Fibroblast of peridontal ligament (primary cell): ENCODE measurements around the gene PTMS.

Source experiments
- DNase-seq: peaks from one replicate; pipeline ENCODE4 v3.0.0-alpha.2; 2010; ENCODE audit errors: extremely low read depth

The PTMS gene

DNA sequence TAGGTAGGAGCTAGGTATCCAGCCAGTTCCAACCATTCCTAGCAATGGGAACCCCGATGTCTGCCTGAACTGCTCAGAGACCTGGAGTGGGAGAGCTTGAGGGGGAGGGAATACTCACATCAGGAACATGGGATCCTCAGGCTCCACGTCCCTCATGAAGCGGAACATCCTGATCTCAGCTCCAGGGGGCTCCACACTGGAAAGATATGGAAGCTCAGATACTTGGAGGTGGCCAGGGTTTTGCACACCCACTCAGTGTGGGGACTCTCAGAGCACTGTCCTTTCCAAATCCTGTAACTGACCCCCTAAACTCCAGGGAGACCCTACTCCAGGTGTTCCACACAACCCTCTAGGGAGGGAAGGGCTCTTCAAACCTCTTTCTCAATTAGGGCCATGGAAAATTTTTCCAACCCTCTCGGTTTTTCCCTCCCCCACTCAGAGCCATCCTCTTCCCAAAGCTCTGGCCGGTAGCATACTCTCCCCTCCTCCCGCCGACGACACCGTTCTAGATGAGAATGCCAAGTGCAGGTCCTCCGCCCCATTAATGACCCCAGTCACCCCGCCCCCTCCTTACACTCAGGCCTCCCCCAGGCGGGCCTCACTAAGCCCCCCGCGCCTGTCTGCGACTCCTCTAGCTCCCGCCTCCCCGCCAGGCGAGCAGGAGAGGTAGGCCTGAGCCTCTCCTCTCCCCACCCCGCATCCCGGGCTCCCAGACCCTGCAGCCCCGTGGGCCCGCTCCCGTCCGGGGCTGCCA, 13.8 kb upstream of the PTMS start:
- DNase-seq: peak; percentile 63

DNA sequence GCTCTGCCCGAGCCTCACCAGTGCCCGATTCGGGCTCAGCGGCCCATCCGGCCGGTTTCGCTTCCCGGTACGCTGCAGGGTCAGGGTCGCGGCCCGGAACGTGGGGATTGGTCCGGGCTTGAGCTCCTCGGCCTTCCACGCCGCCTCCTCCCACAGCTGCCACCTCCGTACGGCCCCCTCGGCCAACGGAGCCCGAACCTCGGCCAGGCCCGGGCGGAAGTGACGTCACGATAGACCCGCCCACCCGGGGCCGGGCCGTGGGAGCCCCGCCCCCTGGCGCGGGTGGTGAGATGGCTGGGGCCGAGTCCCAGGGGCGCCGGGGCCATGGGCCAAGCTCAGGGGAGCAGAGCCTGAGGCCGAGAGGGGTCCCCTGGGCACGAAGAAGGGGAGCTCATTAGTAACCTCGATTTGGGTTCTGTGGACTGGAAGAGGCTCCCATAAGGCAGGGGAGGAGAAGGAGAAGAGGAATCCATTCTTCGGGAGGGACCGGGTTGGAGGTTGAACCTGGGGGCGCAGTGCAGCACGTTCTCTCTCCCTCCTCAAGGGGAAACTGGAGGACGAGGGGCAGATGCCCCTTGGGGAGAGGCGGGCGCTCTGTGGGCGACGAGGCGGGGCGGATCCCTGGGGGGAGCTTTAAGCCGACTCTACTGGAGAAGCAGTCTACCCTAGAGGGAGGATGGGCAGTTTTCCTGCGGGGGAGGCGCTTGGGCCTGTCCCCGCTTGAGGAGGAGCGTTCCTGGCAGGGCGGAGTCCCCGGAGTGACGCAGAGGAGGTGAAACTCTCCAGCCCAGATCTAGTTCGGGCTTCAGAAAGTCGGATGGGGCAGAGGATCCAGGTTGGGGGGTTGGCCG, 13.0 kb upstream of the PTMS start, which contains the start of gene MLF2:
Gene MLF2, minus strand, starts transcription at position 221 of the 851 bp plus-strand sequence. CDS start 807 bp downstream, outside the sequence.
- DNase-seq: peak; percentile 99

DNA sequence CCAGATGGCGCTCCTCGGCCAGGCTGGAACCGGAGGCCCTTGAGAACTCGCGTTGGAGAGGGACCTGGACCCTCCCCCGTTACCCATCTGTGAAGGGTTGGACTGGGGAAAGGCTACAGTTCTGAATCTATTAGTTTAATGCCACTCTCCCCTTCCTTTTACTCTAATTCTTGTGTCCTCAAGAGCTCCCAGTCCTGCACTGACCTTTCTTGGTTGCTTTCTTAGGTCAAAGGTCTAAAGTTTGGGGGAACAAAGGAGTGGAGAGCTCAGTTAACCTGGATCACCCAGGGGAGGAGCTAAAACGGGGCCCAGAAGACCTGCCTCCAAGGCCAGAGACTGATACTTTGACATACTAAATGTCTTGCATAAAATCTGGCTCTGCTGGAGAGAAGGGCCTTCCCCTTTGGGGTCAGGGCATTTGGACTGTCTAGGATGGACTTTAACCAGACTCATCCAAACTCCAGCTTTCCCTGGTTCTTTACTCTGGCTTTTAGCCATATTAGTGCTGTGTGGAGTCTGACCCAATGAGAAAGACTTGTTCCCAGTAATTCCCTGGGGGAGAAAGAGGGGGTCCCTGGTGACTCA, 12.3 kb upstream of the PTMS start:
- no peak for DNase-seq

DNA sequence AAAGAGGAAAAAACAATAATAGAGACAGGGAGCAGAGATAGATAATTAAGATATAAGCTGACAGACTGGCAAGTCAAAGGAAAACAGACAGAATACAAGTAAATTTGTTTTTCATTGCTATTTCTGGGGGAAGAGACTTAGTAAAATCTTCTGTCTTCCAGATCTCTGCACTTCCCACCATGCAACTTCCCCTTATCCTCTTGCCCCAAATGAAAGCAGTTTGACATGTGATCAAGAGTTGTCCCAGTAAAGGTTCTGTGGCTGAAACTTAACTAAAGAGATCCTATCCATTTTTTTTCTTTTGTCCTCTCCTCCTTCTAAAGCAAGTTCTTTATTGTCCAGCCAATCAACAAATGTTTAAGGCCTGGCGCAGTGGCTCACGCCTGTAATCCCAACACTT, 11.8 kb upstream of the PTMS start:
- no peak for DNase-seq

DNA sequence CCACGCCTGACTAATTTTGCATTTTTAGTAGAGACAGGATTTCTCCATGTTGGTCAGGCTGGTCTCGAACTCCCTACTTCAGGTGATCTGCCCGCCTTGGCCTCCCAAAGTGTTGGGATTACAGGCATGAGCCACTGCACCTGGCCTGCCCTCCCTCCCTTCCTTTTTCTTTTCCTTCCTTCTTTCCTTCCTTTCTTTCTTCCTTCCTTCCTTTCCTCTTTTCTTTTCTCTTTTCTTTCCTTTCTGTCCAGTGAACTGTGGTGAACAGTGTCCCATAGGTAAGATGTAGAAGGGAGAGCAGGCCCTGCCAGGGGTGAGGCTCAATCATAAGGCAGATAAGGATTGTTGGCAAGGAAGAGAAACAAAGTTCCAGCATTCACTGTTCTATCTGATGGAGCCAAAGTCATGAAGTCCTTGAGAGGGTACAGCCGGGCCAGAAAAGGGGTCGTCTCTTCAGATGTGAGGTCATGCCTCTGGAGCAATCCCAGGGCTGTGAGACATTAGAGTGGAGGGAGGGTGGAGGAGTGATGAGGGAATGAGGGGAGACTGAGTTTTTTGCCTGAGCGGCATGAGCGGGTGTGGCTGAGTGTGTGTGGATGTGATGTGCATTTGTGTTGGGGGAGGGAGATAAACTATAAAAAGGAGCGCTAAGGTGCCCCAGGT, 9.0 kb upstream of the PTMS start:
- no peak for DNase-seq

DNA sequence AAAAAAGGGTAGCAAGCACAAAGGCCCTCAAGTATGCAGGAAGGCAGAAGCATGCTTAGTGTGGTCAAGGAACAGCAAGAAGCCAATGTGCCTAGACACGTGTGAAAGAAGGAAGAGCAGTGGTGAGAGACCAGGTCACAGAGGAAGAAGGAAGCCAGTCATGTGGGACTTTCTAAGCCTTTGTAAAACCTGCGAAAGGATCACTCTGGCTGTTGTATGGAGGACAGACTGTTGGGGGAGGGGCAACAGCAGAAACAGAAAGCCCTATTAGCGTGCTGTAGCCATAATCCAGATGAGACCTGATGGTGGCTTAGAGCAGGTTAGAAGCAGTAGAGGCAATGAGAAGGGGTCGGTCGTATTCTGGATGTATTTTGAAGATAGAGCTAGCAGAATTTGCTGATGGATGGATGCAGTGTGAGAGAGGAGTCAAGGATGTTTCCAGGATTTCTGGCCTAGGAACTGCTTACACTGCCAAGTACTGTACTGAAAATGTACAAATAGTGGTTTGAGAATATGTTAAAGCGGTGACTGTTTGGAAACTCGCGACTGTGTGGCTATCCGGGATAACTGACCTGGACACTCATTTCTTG, 7.6 kb upstream of the PTMS start:
- DNase-seq: no peak

DNA sequence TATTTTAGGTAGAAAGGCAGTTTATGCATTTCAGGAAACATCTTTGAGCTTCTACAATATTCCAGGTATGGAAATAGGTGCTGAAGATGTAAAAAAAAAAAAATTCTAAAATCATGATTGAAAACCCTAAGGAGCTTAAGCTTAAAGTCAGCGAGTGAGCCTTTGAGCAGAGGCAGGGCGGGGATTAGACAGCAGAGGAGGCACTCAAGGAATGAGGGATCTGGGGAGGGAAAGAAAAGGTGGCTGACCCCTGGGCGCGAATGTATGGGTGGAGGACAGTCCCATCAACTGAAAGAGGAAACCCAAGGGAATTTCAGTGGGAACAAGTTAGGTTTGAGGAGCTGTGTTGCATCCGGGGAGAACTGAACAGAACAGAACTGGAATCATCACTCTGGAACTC, 6.4 kb upstream of the PTMS start:
- DNase-seq: no peak

DNA sequence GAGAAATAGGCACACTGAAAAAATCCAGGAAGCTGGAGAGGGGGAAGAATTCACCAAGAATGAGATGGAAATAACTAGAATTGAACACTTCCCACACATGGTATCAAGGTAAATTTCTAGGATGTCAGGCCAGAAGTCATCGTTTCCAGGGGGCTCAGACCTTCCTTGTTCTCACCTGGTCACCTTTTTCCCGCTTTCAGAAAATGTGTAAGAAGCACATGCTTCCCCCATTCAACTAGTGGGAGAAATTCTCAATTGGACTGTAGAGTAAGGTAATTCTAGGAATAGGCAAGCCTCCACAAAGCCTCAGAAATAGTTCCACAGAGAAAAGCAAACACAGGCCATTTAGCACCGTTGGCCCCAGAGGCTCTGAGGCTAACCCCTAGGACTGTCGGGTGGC, 2.8 kb upstream of the PTMS start:
- no peak for DNase-seq

DNA sequence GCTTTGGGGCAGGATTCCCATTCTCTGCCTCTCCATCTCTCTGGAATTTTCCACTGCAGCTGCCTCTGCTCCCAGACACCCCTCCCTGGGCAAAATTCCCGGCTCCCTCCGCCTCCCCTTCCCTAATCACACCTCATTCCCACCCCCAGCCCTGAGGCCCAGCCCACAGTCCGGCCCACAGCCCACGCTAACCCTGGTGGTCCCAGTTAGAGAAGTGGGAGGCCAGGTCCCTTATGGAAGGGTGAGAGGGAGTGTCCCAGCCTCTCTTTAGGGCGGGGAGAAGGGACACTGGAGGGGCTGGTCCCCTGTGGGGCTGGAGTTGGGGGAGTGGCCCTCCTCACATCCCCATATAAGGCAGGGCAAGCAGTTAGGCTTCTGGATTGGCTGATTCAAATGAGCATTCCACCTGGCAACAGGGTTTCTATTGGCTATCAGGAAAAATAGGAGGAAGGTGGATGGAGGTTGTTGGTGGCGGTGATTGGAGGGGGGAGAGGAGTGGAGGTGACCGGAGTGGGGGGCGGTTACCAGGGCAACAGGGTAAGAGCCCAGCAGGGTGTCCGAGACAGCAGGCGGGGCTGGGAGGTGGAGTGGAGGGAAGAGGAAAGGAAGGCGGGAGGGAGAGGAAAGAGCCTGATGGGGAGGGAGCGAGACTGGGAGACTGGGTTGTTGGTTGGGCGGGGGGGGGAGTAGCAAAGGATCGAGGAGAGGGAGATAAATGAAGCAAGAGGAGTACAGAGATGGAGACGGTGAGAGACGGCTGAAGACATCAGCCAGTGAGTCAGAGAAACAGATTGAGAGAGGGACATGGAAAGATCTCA, 1.9 kb upstream of the PTMS start:
- peak; percentile 98 for DNase-seq

DNA sequence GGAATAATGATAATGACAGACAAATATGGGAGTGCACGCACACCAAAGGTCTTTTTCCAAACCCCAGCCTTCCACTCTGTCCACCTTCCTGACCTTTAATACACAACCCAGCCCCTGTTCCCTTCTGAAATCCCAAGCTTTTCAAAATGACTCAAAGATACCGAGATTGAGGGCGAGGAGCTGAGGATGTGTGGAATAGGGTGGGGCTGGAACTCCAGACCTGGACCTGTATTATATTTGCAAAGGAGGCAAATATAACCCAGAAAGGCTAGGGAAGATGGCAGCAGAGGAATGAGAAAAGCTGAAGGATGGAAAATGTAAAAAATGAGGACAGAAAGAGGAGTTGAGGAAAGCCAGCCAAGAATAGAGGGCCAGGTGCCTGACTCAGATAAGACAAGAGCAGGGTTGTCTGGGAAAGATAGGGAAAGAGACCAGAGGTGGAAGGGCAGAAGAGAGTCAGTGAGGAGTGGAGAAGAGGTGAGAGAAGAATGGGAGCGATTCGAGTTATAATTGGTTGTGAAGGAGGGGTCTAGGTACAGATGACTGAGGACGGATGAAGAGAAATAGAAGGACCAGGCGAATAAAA, 1.0 kb upstream of the PTMS start:
- DNase-seq: no peak

DNA sequence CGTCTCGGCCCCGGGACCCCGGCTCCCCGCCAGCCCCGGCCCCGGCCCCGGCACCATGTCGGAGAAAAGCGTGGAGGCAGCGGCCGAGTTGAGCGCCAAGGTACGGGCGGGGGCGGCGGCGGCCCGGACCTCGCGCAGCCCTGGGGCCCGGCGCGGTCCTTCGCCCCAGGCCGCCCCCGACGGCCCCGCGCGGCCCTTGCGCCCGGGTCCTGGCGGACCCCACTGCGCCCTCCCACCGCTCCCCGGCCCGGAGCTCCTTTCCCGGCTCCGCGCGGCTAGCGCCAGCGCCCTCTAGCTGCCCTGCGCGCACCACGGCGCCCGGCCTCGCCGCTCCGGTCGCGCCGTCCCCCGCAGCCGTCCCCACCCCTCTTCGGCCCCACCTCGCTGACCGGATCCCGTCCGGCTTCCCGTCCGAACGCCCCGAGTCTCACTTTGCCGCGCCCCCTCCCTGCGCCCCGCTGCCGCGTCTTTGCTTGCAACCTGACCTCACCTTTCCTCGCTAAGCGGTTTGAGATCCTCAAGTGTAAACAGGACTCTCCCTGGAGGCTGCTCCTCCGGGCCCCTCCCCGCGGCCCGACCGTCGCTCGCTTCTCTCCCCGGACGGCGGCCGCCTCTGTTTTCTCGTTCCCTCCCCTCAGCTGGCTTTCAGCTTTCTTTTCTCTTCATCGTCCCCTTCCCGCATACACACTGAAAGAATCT, 637 bp downstream of the PTMS start:
- DNase-seq: peak; percentile 51

DNA sequence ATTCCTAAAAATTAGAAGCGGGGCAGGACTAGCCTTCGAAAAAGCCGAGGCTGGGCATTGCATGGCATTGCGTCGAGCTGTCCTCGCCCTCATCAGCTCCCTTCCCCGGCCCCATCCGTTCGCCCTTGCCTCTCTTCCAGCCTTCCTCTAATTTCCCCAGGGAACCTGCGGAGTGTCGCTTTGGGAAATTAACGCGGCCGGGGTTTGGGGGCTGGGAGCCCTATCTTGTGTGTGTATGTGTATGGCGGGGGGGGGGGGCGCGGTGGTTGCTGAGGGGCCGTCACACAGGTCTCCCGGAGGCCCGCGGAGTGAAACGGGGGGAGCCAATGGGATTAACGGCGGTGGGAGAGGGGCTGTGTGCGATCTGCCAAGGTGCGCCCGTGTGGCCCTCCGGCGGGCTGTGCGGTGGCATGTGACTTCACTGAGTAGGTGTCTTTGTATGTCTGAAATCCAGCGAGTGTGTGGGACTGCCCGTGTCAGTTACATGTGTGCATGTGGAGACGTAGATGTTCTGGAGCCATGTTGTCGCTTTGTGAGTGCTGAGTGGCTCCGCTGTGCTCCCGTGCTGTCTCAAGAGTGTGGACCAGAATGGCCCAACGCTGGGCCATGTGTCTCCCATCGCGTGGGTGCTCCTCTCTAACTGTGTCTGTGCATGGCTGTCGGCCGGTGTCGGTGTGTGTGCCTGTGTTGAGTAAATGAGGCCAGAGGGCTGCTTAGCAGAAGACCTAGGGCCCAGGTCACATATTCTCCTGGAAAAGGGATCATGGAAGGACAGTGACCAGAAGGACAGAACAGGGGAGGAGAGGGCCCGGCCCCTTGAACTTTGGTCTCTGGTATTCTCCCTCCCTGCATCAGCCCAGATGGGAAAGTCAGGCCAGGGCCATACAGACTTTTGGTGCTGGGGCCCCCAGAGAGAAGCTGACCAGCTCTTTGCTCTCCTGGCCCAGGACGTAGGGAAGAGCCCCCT, 1.5 kb downstream of the PTMS start:
- DNase-seq: peak; percentile 46

DNA sequence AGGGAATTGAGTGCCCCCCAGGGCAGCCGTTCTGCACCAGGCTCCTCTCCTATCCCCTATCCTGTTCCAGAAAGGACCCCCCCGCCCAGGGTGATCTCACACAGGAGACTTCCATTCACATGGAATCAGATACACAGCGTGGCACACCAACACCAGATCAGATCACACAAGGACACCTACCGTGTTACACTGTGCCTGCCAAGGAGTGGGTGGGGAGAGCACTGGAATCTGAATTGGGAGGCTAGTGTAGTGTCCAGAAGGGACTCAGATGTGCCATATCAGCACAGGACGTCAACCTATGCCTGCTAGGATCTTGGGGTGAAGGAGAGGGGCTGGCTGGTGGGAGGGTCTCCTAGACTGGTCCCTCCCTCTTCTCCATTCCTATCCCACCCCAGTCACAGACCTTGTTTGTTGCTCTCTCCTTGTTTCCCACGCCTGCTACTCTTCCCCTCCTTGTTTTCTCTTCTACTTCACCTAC, 2.3 kb downstream of the PTMS start:
- DNase-seq: no peak

DNA sequence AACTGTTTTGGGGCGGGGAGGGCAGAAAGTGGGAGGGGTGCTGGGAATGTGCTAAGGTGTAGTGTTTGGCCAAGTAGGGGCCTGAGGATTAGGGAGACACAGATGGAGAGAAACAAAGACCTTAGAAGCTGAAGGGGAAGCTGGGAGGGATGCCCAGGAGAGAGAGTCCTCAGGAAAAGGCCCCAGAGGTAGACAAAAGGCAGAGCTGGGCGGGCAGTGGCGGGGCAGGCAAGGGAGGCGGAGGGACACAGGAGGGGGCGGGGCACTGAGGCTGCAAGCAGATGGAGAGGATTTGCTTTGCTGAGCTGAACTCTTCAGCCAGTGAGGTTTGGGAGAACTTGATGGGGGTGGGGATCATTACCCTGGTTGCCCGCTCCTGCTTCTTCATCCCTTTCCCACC, 2.8 kb downstream of the PTMS start:
- DNase-seq: peak; percentile 40

DNA sequence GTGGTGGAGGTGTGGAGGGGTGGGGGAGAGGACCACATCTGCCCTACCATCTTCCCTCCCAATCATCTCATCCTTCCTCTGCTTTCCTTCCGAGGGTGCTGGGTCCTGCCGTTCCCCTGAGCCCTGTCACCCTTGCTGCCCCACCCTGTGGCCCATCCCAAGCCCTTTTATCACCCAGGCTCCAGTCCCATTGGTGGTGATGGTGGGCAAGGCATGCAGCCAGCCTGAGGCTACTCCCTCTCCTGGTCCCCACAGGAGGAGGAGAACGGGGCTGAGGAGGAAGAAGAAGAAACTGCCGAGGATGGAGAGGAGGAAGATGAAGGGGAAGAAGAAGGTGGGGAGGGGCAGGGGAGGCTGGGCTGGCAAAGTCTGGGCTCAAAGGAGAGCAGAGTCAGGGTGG, 3.5 kb downstream of the PTMS start:
- no peak for DNase-seq

DNA sequence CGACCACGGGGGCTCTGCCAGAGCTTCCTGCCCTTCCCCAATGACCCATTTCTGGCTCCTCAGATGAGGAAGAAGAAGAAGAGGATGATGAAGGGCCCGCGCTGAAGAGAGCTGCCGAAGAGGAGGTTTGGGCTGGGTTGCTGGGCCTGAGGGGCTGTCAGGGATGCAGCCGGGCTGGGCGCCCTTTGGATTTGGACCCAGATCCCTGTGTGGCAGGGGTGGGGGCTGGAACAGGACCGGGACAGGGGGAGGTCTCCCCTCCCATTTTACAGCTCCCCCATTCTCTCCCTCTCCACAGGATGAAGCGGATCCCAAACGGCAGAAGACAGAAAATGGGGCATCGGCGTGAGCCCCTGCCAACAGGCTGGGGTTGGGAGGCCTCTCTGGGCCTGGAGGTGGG, 3.9 kb downstream of the PTMS start:
- no peak for DNase-seq

DNA sequence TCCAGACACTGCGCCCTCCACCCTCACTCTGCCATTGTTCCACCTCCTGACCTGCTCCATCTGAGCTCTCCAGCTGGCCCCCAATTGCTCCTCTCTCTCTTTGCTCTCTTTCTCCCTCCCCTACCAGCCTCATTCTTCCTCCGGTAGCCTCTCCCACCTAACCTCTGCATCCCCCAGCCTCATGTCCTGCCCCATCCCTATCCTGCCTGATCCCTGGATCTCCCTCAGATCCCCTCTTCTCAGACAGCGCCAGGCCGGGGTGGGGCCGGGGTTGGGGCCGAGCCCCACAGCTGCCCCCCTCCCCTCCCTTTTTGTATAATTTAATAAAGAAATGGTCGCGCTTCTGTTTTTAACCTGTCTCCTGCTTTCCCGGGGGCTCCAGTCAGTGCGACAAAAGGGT, 4.4 kb downstream of the PTMS start:
- no peak for DNase-seq

DNA sequence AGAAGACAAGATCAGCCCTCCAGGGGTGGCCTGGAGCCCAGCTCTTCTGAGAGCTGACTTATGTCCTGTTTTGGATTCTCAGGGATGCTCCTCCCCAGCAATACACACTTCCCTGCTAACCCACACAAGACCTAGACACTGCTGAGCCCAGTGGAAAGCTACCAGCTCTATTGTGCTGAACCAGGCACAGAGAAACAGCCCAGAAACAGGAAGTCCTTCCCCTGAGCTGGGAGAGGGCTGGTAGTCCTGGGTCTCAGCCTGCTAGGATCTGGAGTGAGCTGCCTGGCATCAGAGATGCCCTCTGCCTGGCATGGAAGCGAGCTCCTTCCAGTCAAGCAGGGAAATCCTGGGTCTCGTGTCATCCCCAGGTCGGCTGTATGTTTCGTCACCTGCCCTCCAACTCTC, 4.9 kb downstream of the PTMS start:
- DNase-seq: no peak
